Measurements from ENCODE around the gene HOXB5.

- peak; percentile 21 for TF ChIP-seq CTCF (IDR thresholded peaks at IDR 0.05; ENCODE audit: low read depth, low read length, poor library complexity, severe bottlenecking)
- no peak for TF ChIP-seq EZH2phosphoT487 (IDR thresholded peaks at IDR 0.05; ENCODE audit: borderline replicate concordance, low read length)
These were observed 14.7 kb downstream of the HOXB5 start for GRCh38 chr17:48578616-48579470.
